Activated CD4-positive, CD25-positive, alpha-beta regulatory T cell treated with anti-CD3 and anti-CD28 coated beads, Interleukin-2, amount 50 U/mL, for 16 hours (primary cell): Measurements from ENCODE around the gene PLPP6.

ENCODE experiments used
- DNase-seq: peaks from one replicate; pipeline ENCODE4 v3.0.0-alpha.2; 2020; ENCODE audit warnings: low read depth, low spot score

The PLPP6 gene

GRCh38 chr9:4700091-4700490 is 38.0 kb downstream of the PLPP6 start:
- DNase-seq = no peak

GRCh38 chr9:4700932-4701331 is 38.8 kb downstream of the PLPP6 start:
- DNase-seq = no peak

GRCh38 chr9:4701526-4701925 is 39.4 kb downstream of the PLPP6 start:
- DNase-seq = no peak

DNA sequence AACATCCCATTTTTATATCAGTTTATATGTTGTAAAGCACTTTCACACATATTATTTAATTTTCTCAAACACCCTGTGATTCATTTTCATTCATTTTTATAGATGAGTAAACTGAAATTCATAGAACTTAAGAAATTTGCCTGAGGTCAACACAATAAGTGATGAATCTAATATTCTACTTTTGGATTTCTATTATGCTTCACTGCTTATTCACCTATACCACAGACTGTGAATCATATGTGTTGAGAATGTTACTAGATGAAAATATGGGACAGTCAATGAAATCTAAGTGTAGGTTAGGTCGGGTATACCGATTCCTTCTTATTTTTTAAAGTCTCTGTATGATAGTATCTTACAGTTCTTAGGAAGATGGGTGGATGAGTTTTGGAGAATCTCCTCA is 42.0 kb downstream of the PLPP6 start:
- DNase-seq = no peak

GRCh38 chr9:4706021-4706420 is 43.9 kb downstream of the PLPP6 start:
- no peak for DNase-seq

DNA sequence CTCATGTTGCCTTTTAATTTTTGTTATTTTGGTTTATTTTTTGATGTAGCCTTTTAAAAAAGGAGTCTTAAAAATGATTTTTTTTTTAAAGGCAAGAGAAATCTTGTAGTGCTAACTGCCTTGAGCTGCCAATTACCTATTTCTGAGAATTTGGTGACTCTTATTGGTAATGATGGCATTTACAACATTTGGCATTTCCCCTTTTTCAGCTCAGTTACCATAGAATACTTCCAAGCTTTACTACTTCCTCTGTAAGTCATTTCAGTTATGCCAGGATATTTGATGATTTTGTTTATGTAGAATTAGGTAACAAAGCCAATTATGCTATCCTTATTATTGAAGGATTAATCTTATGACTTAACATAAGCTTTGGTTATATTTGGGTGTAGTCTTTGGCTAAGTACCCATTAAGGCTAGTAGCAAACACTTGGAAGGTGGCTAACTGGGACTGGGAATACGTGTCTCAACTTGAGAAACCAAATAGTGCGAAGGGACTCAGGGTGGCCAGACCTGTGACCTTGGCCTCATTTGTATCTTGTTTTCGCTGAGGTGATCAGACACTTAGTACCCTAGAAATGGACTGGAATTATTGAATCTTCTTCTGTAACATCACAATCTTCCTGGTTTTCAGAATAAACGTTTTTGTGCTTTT is 45.0 kb downstream of the PLPP6 start:
- DNase-seq = no peak

DNA sequence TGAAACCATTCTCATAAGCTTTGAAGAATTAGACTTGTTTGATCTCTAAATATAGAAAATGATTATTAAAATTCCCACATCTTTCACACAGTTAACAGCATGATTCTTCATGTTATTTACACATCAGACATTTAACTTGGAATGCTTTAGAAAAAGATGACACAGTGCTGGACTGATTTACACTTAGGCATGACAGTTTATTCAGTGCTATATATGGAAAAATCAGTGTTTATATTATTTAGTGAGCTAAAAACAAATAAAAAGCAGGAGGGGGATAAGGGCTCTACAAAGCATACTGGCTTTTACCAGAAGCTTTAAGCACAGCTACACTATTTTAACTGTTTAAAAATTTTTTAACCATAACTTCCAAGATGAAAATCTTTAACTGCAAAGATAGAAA is 47.3 kb downstream of the PLPP6 start:
- no peak for DNase-seq

GRCh38 chr9:4713849-4714248 is 51.8 kb downstream of the PLPP6 start:
- DNase-seq = no peak

GRCh38 chr9:4714266-4715016 is 52.3 kb downstream of the PLPP6 start:
- no peak for DNase-seq
